ENCODE measurements around the gene TENT5A.

TENT5A gene

DNA sequence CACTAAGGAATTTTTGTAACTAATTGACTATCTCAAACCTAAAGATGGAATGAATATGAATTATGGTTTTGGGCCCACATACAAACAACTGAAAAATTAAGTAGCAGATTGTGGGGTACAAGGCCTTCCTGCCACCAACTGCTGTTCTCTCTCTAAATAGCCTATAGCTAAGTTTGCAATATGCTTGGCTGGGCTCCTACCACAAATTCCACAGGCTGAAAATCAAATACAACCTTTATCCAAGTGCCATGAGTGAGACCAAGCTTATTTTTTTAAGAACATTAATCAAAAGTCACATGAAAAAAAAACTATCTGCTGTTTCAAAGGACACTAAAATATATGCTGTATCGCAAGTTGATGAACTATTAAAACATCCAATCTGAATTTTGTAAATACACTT lies 52.1 kb downstream of the TENT5A start:
- no peak for DNase-seq

DNA sequence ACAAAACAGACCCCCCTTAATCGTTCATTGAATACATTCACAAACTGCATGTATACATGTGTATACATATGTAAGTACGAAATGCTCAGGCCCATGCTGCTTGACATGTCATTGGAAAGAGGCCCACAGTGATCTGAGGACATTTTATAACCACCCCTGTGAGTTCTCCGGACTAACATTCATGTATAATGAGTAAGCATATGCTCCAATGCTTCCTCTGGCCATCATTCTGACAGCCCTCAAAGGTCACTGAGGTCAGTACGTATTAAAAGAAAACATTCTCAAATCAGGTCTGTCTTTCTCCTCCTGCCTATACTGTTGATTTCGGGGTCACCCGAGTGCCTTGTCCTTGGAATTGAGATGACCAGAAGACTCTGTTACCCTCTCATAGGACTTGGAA lies 54.9 kb downstream of the TENT5A start:
- DNase-seq: no peak

DNA sequence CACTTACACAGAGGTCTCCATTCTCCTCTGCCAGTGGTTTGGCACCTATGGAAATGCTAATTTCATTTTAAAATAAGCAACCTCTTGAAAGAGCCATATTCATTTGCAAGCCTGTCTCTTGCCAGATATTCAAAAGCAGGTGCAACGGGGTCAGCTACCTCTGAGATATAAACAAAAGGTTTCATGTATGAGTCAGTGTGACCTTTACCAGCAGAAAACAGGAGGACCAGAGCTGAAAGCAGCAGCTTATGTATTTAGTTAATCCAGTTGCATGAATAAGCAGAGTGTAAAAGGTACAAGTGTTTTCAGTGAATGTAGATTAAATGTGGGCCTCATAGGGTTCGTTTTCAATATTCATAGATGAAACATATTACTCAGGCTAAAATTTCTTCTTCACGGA lies 56.0 kb downstream of the TENT5A start:
- no peak for DNase-seq

Data from NCI-H524 (cell line).